Neuron (in vitro differentiated cells): ENCODE data around the gene DNHD1.

Experiments
- H2AFZ ChIP-seq: one replicate; pipeline ENCODE4 v1.6.1; 2013; ENCODE audit warnings: low read depth, mild to moderate bottlenecking, inconsistent platforms, low read length, moderate library complexity
- H3K27me3 ChIP-seq: one replicate; pipeline ENCODE4 v1.6.1; 2013; ENCODE audit warnings: low read length; ENCODE audit not compliant: insufficient read depth
- H3K36me3 ChIP-seq: one replicate; pipeline ENCODE4 v1.6.1; 2013; ENCODE audit warnings: low read length; ENCODE audit not compliant: insufficient read depth
- H3K4me1 ChIP-seq: one replicate; pipeline ENCODE4 v1.6.1; 2013; ENCODE audit warnings: low read length; ENCODE audit not compliant: insufficient read depth
- H3K4me3 ChIP-seq: 2 replicates; pipeline ENCODE4 v1.5.1; 2013; ENCODE audit warnings: mild to moderate bottlenecking, low read length, moderate library complexity
- H3K9me3 ChIP-seq: one replicate; pipeline ENCODE4 v1.6.1; 2013; ENCODE audit warnings: low read length

The DNHD1 gene

GRCh38 chr11:6526411-6527135, 29.5 kb downstream of the DNHD1 start:
- Histone ChIP-seq H3K4me1 (no peaks in the 10 kb centered on the region), H3K9me3 (no peaks in the 10 kb centered on the region), H3K4me3 (no peak overlapping the region), H2AFZ (no peak overlapping the region), H3K27me3 (no peaks in the 10 kb centered on the region), H3K36me3 (peaks cover 4% of the 10 kb centered on the region)

GRCh38 chr11:6529266-6529665, 32.2 kb downstream of the DNHD1 start:
- Histone ChIP-seq H3K4me3 (no peak overlapping the region), H3K27me3 (no peaks in the 10 kb centered on the region), H2AFZ (no peak overlapping the region), H3K9me3 (no peaks in the 10 kb centered on the region), H3K4me1 (no peaks in the 10 kb centered on the region), H3K36me3 (peaks cover 11% of the 10 kb centered on the region)

- no peaks in the 10 kb centered on the region for H3K4me1 ChIP-seq
- peaks cover 11% of the 10 kb centered on the region for H3K36me3 ChIP-seq
- no peak overlapping the region for H3K4me3 ChIP-seq
- H3K27me3 ChIP-seq, result no peaks in the 10 kb centered on the region
- H3K9me3 ChIP-seq, result no peaks in the 10 kb centered on the region
- H2AFZ ChIP-seq, result no peak overlapping the region
These were observed 33.8 kb downstream of the DNHD1 start for GRCh38 chr11:6530848-6531247.

GRCh38 chr11:6531267-6531752, 34.2 kb downstream of the DNHD1 start:
- Histone ChIP-seq H2AFZ (no peak overlapping the region), H3K27me3 (no peaks in the 10 kb centered on the region), H3K4me1 (no peaks in the 10 kb centered on the region), H3K9me3 (no peaks in the 10 kb centered on the region), H3K4me3 (no peak overlapping the region), H3K36me3 (peaks cover 11% of the 10 kb centered on the region)

- no peaks in the 10 kb centered on the region for H3K9me3 ChIP-seq
- H3K4me3 ChIP-seq, result no peak overlapping the region
- peaks cover 11% of the 10 kb centered on the region for H3K4me1 ChIP-seq
- no peak overlapping the region for H2AFZ ChIP-seq
- no peaks in the 10 kb centered on the region for H3K27me3 ChIP-seq
- H3K36me3 ChIP-seq, result peaks cover 6% of the 10 kb centered on the region
These were observed 41.4 kb downstream of the DNHD1 start for GRCh38 chr11:6538456-6538855.

- no peak overlapping the region for H3K4me3 ChIP-seq
- H3K4me1 ChIP-seq, result peaks cover 11% of the 10 kb centered on the region
- no peak overlapping the region for H2AFZ ChIP-seq
- peaks cover 2% of the 10 kb centered on the region for H3K36me3 ChIP-seq
- no peaks in the 10 kb centered on the region for H3K27me3 ChIP-seq
- H3K9me3 ChIP-seq, result no peaks in the 10 kb centered on the region
These were observed 41.9 kb downstream of the DNHD1 start for GRCh38 chr11:6538945-6539344.

- peaks cover 4% of the 10 kb centered on the region for H3K36me3 ChIP-seq
- H3K4me3 ChIP-seq, result no peak overlapping the region
- H2AFZ ChIP-seq, result no peak overlapping the region
- H3K27me3 ChIP-seq, result no peaks in the 10 kb centered on the region
- H3K9me3 ChIP-seq, result no peaks in the 10 kb centered on the region
- H3K4me1 ChIP-seq, result peaks cover 11% of the 10 kb centered on the region
These were observed 42.7 kb downstream of the DNHD1 start for GRCh38 chr11:6539748-6540268.

GRCh38 chr11:6541356-6541755, 44.3 kb downstream of the DNHD1 start:
- Histone ChIP-seq H3K27me3 (no peaks in the 10 kb centered on the region), H2AFZ (no peak overlapping the region), H3K4me3 (no peak overlapping the region), H3K36me3 (peaks cover 14% of the 10 kb centered on the region), H3K4me1 (peaks cover 11% of the 10 kb centered on the region), H3K9me3 (no peaks in the 10 kb centered on the region)

- no peaks in the 10 kb centered on the region for H3K9me3 ChIP-seq
- H3K36me3 ChIP-seq, result peaks cover 24% of the 10 kb centered on the region
- peaks cover 11% of the 10 kb centered on the region for H3K4me1 ChIP-seq
- H2AFZ ChIP-seq, result no peak overlapping the region
- H3K27me3 ChIP-seq, result no peaks in the 10 kb centered on the region
- H3K4me3 ChIP-seq, result no peak overlapping the region
These were observed 45.6 kb downstream of the DNHD1 start for GRCh38 chr11:6542727-6543126.

GRCh38 chr11:6544921-6545850, 48.1 kb downstream of the DNHD1 start:
- H3K9me3 ChIP-seq, result no peaks in the 10 kb centered on the region
- peaks cover 24% of the 10 kb centered on the region for H3K36me3 ChIP-seq
- H2AFZ ChIP-seq, result no peak overlapping the region
- no peaks in the 10 kb centered on the region for H3K27me3 ChIP-seq
- no peak overlapping the region for H3K4me3 ChIP-seq
- peaks cover 11% of the 10 kb centered on the region for H3K4me1 ChIP-seq

GRCh38 chr11:6545917-6546605, 49.0 kb downstream of the DNHD1 start:
- Histone ChIP-seq H3K4me1 (peaks cover 7% of the 10 kb centered on the region), H2AFZ (no peak overlapping the region), H3K9me3 (no peaks in the 10 kb centered on the region), H3K27me3 (no peaks in the 10 kb centered on the region), H3K4me3 (no peak overlapping the region), H3K36me3 (peaks cover 24% of the 10 kb centered on the region)

- peaks cover under 1% of the 10 kb centered on the region for H3K4me1 ChIP-seq
- H3K9me3 ChIP-seq, result no peaks in the 10 kb centered on the region
- H3K27me3 ChIP-seq, result no peaks in the 10 kb centered on the region
These were observed 49.7 kb downstream of the DNHD1 start for GRCh38 chr11:6546735-6547134.

More at GRCh38 chr11:6546735-6547134, 49.7 kb downstream of the DNHD1 start:
- Histone ChIP-seq H3K36me3 (peaks cover 24% of the 10 kb centered on the region), H3K4me3 (no peak overlapping the region), H2AFZ (no peak overlapping the region)
